GM12872 (cell line): ENCODE measurements around the gene ISCA2.

Experiments
- TF ChIP-seq, protein P1 (sequence below): IDR thresholded peaks from 3 replicates; pipeline ENCODE4 v1.5.1; 2011; ENCODE audit warnings: low read depth, mild to moderate bottlenecking, low read length, moderate library complexity; ENCODE audit not compliant: insufficient read depth

ISCA2 gene

DNA sequence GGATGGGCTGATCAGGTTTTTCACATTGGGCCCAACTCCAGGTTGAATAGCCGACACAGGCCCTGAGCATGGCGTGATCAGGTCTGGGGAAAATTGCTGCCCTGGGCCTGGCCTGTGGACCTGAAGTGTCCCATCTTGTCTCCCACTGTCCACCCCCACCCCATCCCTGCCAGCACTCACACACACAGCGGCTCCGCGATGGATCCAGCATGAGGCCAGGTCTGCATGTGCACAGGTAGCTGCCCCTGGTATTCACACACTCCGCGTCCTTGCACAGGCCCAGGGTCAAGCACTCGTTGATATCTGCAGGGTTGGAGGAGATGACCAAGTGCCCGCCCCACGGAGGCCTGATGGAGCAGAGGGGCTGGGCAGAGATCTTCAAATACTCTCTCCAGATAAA, 38.7 kb downstream of the ISCA2 start:
- TF ChIP-seq, protein P1, sequence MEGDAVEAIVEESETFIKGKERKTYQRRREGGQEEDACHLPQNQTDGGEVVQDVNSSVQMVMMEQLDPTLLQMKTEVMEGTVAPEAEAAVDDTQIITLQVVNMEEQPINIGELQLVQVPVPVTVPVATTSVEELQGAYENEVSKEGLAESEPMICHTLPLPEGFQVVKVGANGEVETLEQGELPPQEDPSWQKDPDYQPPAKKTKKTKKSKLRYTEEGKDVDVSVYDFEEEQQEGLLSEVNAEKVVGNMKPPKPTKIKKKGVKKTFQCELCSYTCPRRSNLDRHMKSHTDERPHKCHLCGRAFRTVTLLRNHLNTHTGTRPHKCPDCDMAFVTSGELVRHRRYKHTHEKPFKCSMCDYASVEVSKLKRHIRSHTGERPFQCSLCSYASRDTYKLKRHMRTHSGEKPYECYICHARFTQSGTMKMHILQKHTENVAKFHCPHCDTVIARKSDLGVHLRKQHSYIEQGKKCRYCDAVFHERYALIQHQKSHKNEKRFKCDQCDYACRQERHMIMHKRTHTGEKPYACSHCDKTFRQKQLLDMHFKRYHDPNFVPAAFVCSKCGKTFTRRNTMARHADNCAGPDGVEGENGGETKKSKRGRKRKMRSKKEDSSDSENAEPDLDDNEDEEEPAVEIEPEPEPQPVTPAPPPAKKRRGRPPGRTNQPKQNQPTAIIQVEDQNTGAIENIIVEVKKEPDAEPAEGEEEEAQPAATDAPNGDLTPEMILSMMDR = no peak

DNA sequence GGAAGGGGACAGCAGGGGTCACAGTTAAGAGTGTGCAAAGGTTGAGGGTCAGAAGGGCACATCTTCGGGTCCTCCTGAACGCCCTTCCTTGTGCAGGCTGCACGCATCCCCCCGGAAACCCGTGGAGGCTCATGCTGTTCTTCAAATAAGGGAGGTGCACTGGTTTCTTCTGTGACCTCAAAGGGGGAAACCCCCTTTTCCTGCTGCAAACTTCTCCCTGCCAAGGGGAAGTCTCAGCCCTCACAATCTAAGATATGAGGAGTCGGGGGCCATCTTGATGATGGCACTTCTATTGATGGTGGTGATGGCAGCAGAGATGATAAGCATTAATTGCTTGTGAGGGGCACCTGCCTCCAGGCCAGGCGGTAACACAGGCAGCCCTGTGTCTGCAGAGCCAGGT, 40.0 kb downstream of the ISCA2 start:
- TF ChIP-seq, protein P1 = no peak

DNA sequence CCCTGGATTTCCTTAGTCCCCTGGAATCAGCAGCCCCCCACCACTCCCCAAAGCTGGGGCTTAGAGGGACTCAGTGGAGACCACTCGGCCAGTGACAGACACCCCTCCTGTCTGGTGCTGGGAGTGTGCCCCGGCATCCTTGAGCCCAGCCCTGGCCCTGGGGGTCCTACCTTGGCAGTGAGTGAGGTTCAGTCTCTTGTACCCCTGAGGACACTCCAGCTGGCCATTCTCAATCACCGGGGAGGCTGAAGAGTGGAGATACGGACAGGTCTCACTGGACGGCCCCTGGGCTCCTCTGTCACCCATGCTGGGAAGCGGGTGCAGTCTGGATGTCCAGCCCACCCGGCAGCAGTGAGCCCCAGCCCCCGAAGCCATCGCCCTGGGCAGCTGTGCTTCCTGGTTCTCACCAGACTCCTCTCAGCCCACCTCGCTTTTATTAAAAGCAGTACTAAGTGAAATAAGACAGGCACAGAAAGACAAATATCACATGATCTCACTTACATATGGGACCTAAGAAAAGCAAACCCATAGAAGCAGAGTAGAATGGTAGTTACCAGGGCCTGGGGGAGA, 42.3 kb downstream of the ISCA2 start:
- TF ChIP-seq, protein P1 = no peak

DNA sequence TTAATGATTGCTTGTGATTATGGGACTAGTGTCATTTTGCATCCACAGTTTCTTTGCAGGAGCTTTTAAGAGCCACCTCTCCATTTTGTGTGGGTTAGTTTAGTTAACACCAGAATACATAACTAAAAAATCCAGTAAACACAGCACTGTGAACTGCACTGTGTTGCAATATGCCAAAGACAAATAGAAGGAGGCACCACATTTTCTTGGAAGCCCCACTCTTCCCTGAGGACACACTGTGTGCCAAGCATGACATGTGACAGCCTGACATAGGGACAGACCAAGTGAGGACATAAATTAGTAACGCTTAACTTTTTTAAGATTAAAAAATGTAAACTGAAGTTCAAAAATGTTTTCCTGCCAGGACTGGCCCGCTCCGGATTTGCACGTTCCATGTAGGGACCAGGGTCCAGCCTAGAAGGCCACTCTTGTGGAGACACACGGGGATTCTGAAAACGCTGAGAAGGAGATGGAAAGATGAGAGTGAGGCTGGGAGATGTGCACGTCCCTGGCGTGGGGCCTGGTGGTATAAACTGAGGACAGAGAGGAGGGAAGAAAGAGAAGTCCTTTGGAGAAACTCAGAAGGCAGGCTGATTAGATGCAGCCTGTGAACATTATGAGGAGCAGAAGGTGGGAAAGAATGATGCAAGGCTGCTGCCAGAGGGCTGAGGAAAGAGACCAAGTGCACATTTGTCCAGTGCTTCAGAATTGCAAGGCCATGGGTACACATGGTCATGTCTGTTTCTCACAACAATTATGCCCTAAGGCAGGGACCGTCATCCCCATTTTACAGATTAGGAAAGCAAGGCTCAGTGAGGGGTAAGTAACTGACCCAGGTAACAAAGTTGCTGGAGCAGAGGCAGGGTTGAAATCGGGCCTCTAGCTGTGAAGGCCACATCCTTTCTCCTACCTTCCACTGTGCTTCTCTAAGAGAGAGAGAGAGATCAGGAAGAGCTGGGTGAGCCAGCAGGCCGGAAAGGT, 45.1 kb downstream of the ISCA2 start:
- TF ChIP-seq, protein P1 = no peak

DNA sequence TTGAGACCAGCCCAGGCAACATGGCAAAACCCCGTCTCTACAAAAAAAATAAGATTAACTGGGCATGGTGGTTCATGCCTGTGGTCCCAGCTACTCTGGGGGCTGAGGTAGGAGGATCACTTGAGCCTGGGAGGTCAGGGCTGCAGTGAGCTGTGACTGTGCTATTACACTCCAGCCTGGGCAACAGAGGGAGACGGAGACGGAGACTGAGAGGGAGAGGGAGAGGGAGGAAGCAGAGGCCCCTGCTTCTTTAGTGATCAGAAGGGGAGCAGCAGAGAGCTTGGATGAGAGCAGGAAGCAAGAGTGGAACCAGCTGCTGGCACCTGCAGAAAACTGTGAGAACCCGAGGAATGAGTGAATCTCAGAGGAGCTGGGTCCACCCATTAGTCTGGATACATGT, 45.9 kb downstream of the ISCA2 start:
- TF ChIP-seq, protein P1 = no peak

DNA sequence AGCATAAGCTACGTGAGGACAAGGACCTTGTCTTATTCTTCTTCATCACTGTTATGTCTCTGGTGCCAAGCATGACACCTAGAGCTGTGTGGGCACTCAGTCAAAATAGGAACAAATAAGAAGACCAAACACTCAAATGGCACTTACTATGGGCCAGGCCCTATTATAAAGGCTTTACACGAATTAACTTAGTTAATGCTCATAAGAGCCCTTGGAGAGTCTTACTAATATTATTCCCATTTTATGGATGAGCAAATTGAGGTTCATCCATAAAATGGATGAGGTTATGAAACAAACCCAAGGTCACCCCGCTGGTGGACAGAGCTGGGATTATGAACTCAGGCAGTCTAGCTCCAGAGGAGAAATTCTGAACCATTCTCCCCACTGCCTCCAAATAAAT, 47.7 kb downstream of the ISCA2 start:
- TF ChIP-seq, protein P1 = no peak

DNA sequence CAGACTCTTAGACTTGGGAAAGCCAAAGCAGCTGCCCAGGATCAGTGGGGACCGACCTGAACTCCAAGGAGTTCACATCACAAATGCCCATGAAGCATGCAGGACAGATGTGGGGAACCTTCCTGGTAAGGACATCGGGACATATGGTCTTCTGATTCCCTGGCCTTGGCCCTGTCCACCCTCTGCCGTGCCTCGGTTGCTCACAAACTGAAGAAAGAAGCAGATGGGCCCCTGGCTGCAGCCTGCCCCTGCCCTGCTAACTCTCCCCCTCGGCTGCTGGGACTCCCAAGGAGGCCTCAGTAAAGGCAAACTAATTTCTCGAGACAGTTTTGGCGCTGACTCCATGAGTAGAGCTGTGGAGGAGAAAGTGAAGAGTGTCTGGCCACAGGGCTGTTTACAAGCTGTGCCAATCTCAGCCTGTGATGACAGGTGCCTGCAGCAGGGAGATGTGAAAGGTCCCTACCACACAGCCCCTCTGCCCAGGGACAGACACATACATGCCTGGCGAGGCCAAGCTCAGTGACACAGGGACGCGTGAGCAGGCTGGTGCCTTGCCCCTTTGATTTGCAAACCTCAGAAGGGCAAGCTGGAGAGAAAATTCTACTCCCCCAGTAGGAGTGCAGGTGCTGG, 48.6 kb downstream of the ISCA2 start:
- TF ChIP-seq, protein P1 = no peak
